K562 (cell line): ENCODE measurements around the gene ZFP64. TPM values are rescaled to one million over a fixed set of nuclear protein-coding genes. Genes with fewer than 3 reads are reported as not detected.
A peak's percentile ranks its signal among the peaks of the same experiment; 100 is the strongest.

Source experiments
- ATAC-seq: fragments of 200-7000 bp; cut with Tn5 transposase; 3 replicates; pipeline ENCODE4 v1.9.1; 2020; ENCODE audit warnings: moderate library complexity
- BruUV-seq: library from RNA; stranded (reverse); fragments of 400-500 nt; replicated peaks from 2 replicates; lab custom pipeline; 2021; lab: Mats Ljungman, UMichigan
- CTCF ChIA-PET: fragments of 300-600 bp; formaldehyde crosslinking; extraction: SDS; loops from one replicate; lab custom pipeline; 2021; ENCODE audit warnings: low intra/inter-chr PET ratio; lab: Yijun Ruan, JAX
- POLR2A ChIA-PET: fragments of 300-600, 350-650 bp; sonication (Branson Sonifier 250); formaldehyde crosslinking; extraction: SDS; loops from one replicate; lab custom pipeline; 2021; ENCODE audit warnings: antibody characterized with exemption, inconsistent platforms; lab: Yijun Ruan, JAX
- DNase-seq, 4 experiments: peaks; one replicate each; pipeline versions ENCODE4 v3.0.0 to v3.0.0-alpha.2; 2011 to 2018; ENCODE audit warnings: low spot score in 3 of 4, mixed read lengths in 3 of 4; ENCODE audit errors: extremely low read depth in 1 of 4
- FAIRE-seq: peaks from 2 replicates; lab custom pipeline; 2011; peaks lifted over from hg19 to GRCh38; lab: Jason Lieb, UNC
- H2AFZ ChIP-seq: 2 replicates; pipeline ENCODE4 v1.6.0; 2011; ENCODE audit warnings: low read depth, low read length, control low read depth, inconsistent platforms
- H3K27ac ChIP-seq: fragments of 200-600 bp; 3 replicates; pipeline ENCODE4 v1.8.0; 2011; ENCODE audit warnings: low read depth, mild to moderate bottlenecking, control low read depth, inconsistent platforms, low read length, moderate library complexity, mixed read lengths; ENCODE audit errors: extremely low read depth
- H3K27me3 ChIP-seq, 2 experiments: fragments of 300-600 bp in 1 of 2; 2 replicates in 1 of 2; 3 replicates in 1 of 2; pipeline versions ENCODE4 v1.6.0 to v1.8.0; 2011; ENCODE audit warnings: inconsistent platforms in 2 of 2, low read length in 2 of 2, mild to moderate bottlenecking in 1 of 2, mixed read lengths in 1 of 2, moderate library complexity in 1 of 2; ENCODE audit not compliant: control insufficient read depth in 2 of 2, insufficient read depth in 2 of 2
- H3K36me3 ChIP-seq: fragments of 300-600 bp; 3 replicates; pipeline ENCODE4 v1.8.0; 2011; ENCODE audit warnings: mild to moderate bottlenecking, low read length, inconsistent platforms; ENCODE audit not compliant: control insufficient read depth, insufficient read depth
- H3K4me1 ChIP-seq, 2 experiments: fragments of 200-600 bp in 1 of 2; replicated peaks in 1 of 2; 2 replicates in 1 of 2; 3 replicates in 1 of 2; pipeline versions ENCODE4 v1.5.1 to v1.8.0; 2011; ENCODE audit warnings: inconsistent platforms in 2 of 2, low read length in 2 of 2, mild to moderate bottlenecking in 1 of 2, mixed read lengths in 1 of 2, moderate library complexity in 1 of 2; ENCODE audit not compliant: control insufficient read depth in 2 of 2, insufficient read depth in 2 of 2
- H3K4me2 ChIP-seq: 2 replicates; pipeline ENCODE4 v1.6.1; 2011; ENCODE audit warnings: low read length, control low read depth, inconsistent platforms, mixed read lengths; ENCODE audit not compliant: insufficient read depth
- H3K4me3 ChIP-seq: fragments of 200-600 bp; sonication (generic), shearing (Covaris generic); 2 replicates; pipeline ENCODE4 v1.5.1; 2016; ENCODE audit warnings: control low read depth, inconsistent platforms
- H3K79me2 ChIP-seq: fragments of 200-600 bp; 3 replicates; pipeline ENCODE4 v1.8.0; 2011; ENCODE audit warnings: low read length, inconsistent platforms; ENCODE audit not compliant: control insufficient read depth, insufficient read depth
- H3K9ac ChIP-seq, 2 experiments: 2 replicates each; pipeline versions ENCODE4 v1.6.0 to v1.6.1; 2011; ENCODE audit warnings: low read depth in 2 of 2, low read length in 2 of 2, control low read depth in 1 of 2, inconsistent platforms in 1 of 2, mild to moderate bottlenecking in 1 of 2, mixed read lengths in 1 of 2; ENCODE audit not compliant: insufficient read depth in 1 of 2
- H3K9me1 ChIP-seq: one replicate; pipeline ENCODE4 v1.6.0; 2011; ENCODE audit warnings: inconsistent platforms, mild to moderate bottlenecking, low read length, moderate library complexity; ENCODE audit not compliant: control insufficient read depth, insufficient read depth
- H3K9me3 ChIP-seq: replicated peaks from 2 replicates; pipeline ENCODE4 v1.5.1; 2011; ENCODE audit warnings: low read depth, low read length, inconsistent platforms; ENCODE audit not compliant: control insufficient read depth, insufficient read depth
- H4K20me1 ChIP-seq: replicated peaks from 2 replicates; pipeline ENCODE4 v1.6.1; 2011; ENCODE audit warnings: low read length, inconsistent platforms, mixed read lengths; ENCODE audit not compliant: control insufficient read depth, insufficient read depth
- ARHGAP35 ChIP-seq: fragments of 450-650 bp; IDR thresholded peaks from 2 replicates; pipeline ENCODE4 v1.6.1; 2018; ENCODE audit not compliant: partially characterized antibody
- BDP1 ChIP-seq: IDR thresholded peaks from 3 replicates; pipeline ENCODE4 v1.6.1; 2011; ENCODE audit not compliant: insufficient read length, insufficient read depth
- FOXK2 ChIP-seq, 2 experiments: fragments of 450-650 bp; IDR thresholded peaks in 1 of 2; conservative IDR thresholded peaks in 1 of 2; 2 replicates each; pipeline ENCODE4 v1.6.1; 2016; ENCODE audit warnings: low read depth in 2 of 2, mild to moderate bottlenecking in 1 of 2
- FUS ChIP-seq: fragments of 200-400 bp; formaldehyde crosslinking; optimal IDR thresholded peaks from 2 replicates; pipeline ENCODE3; 2017; ENCODE audit warnings: low read depth, low read length
- KAT2B ChIP-seq: IDR thresholded peaks from one replicate; pipeline ENCODE4 v1.6.1; 2012; ENCODE audit warnings: low read depth, mild to moderate bottlenecking, control low read depth, inconsistent platforms, low read length, moderate library complexity
- RBBP5 ChIP-seq: fragments of 200-600 bp; sonication (generic); IDR thresholded peaks from 2 replicates; pipeline ENCODE4 v1.6.1; 2012; ENCODE audit warnings: borderline replicate concordance, mild to moderate bottlenecking, low read length, control low read depth, inconsistent platforms; ENCODE audit not compliant: insufficient read depth, poor library complexity, severe bottlenecking
- RBM25 ChIP-seq: fragments of 200-400 bp; formaldehyde crosslinking; IDR thresholded peaks from 2 replicates; pipeline ENCODE4 v1.6.1; 2018; ENCODE audit warnings: low read length, low read depth, moderate library complexity; ENCODE audit not compliant: severe bottlenecking
- TEAD4 ChIP-seq, 2 experiments: sonication (generic) in 1 of 2; formaldehyde crosslinking in 1 of 2; IDR thresholded peaks; 2 replicates each; pipeline versions ENCODE4 v1.6.1 to v1.8.0; 2012 to 2022; ENCODE audit warnings: borderline replicate concordance in 1 of 2, inconsistent platforms in 1 of 2, low read length in 1 of 2, mild to moderate bottlenecking in 1 of 2, missing genetic modification reagents in 1 of 2
- ZFP30 ChIP-seq: fragments of 250-450 bp; sonication (Bioruptor Pico); IDR thresholded peaks from 2 replicates; pipeline ENCODE4 v1.8.0; 2022; ENCODE audit warnings: moderate library complexity, mild to moderate bottlenecking, inconsistent platforms, borderline replicate concordance
- ZFP36 ChIP-seq: fragments of 150-350 bp; IDR thresholded peaks from 2 replicates; pipeline ENCODE4 v1.6.1; 2018; ENCODE audit warnings: low read length, low read depth; ENCODE audit not compliant: partially characterized antibody
- ZNF23 ChIP-seq: fragments of 250-450 bp; sonication (Bioruptor Pico); IDR thresholded peaks from 2 replicates; pipeline ENCODE4 v1.4.0; 2020; ENCODE audit warnings: mild to moderate bottlenecking
- ZNF830 ChIP-seq: fragments of 250-450 bp; sonication (Bioruptor Pico); IDR thresholded peaks from 2 replicates; pipeline ENCODE4 v1.5.0; 2021; ENCODE audit warnings: mild to moderate bottlenecking
- WGBS: fragments of 100-300 bp; shearing (Covaris generic); methylation state at CpG from one replicate; pipeline ENCODE4 v1.1.6; 2016; ENCODE audit warnings: low coverage, mixed read lengths; ENCODE audit not compliant: insufficient coverage; ENCODE audit errors: missing lambda C conversion rate; 5-methylcytosine and 5-hydroxymethylcytosine counted together
- in situ Hi-C: fragments of 300-500 bp; cut with MboI; formaldehyde crosslinking; loops from 4 replicates; pipeline ENCODE4 v1.15.0; 2018; ENCODE audit warnings: inconsistent platforms, mixed read lengths
- intact Hi-C: fragments of 100-400 bp; cut with micrococcal nuclease; formaldehyde crosslinking; loops from 2 replicates; pipeline ENCODE4 v1.14.2; 2022
- polyA plus RNA-seq, 8 experiments: library from polyadenylated mRNA; depleted of rRNA in 4 of 8; stranded (reverse) in 5 of 8; unstranded in 3 of 8; fragments of >200 nt; fragmentation: Nextera tagmentation in 2 of 8; fragmentation: Illumina TruSeq in 1 of 8; extraction: Ambion mirVana in 2 of 8; extraction: Trizol in 1 of 8; gene quantifications; 2 replicates each; pipeline versions ENCODE4 v1.2.1 to v1.2.3, GENCODE V29; 2011 to 2014; ENCODE audit warnings: inconsistent platforms in 1 of 8, missing spikeins in 1 of 8
- total RNA-seq, 7 experiments: library from RNA; depleted of rRNA in 6 of 7; stranded (reverse); fragments of >200 nt in 6 of 7; fragmentation: Illumina TruSeq in 2 of 7; extraction: Trizol in 2 of 7; gene quantifications; 2 replicates each; pipeline versions ENCODE4 v1.2.1 to v1.2.3, GENCODE V29; 2011 to 2021; ENCODE audit warnings: low replicate concordance in 1 of 7
- TF ChIP-seq, protein P1 (sequence below): fragments of 450-650 bp; IDR thresholded peaks from 2 replicates; pipeline ENCODE4 v1.7.1; 2018; ENCODE audit warnings: mild to moderate bottlenecking, low read depth; ENCODE audit not compliant: partially characterized antibody

ZFP64 gene
- total and polyA plus RNA-seq, 9 of the 15 experiments (the other 6 are each of a cell fraction or from before 2014, with no cell fraction given) = 1.4 to 13.4 (median 7.0) TPM

DNA sequence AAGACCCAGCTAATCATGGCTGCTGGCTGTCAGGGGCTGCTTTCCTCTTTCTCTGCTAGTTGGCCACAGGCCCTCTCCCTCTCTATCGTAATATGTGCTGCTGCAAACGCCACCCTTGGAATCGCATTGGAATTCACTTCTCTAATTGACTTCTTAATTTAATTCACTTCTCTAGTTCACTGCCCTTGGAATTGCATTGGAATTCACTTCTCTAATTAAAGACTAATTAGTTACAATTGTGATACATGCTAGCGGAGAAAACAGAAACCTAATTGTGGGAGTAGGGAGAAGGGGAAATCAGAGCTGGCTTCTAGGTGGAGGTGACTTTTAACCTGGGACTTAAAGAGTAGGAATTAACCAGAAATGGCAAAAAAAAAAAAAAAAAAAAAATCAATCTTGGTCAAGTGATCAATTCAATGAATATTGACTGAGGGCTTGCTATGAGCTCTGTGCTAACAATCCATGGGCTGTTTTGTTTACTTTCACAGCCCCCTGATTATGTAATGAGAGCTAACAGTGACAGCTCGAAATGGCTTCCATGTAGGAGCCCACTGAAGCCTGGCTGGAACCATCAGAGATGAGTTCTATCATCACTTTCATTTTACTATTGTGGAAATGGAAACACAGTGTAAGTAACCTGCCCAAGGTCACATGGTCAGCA is 11.3 kb downstream of the ZFP64 start:
- H3K79me2 ChIP-seq = no peaks in the 10 kb centered on the region
- 0 out of 2 replicates have a peak, but pooled peaks cover 2% of the 10 kb centered on the region for H3K9me3 ChIP-seq
- ChIA-PET CTCF (no interaction called here), POLR2A (no interaction called here)
- no peak overlapping the region for H3K4me2 ChIP-seq
- TF ChIP-seq TEAD4 (IDR thresholded peaks at IDR 0.05; ENCODE audit: low read length) = no peak
- no peak for TF ChIP-seq TEAD4 (CRISPR knock-in tag; IDR thresholded peaks at IDR 0.05; ENCODE audit: borderline replicate concordance)
- TF ChIP-seq ZNF830 (CRISPR knock-in tag) = no peak
- TF ChIP-seq FUS = no peak
- TF ChIP-seq RBM25 = peak; percentile 73
- TF ChIP-seq, protein P1, sequence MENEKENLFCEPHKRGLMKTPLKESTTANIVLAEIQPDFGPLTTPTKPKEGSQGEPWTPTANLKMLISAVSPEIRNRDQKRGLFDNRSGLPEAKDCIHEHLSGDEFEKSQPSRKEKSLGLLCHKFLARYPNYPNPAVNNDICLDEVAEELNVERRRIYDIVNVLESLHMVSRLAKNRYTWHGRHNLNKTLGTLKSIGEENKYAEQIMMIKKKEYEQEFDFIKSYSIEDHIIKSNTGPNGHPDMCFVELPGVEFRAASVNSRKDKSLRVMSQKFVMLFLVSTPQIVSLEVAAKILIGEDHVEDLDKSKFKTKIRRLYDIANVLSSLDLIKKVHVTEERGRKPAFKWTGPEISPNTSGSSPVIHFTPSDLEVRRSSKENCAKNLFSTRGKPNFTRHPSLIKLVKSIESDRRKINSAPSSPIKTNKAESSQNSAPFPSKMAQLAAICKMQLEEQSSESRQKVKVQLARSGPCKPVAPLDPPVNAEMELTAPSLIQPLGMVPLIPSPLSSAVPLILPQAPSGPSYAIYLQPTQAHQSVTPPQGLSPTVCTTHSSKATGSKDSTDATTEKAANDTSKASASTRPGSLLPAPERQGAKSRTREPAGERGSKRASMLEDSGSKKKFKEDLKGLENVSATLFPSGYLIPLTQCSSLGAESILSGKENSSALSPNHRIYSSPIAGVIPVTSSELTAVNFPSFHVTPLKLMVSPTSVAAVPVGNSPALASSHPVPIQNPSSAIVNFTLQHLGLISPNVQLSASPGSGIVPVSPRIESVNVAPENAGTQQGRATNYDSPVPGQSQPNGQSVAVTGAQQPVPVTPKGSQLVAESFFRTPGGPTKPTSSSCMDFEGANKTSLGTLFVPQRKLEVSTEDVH = no peak
- no peak for TF ChIP-seq ZFP30 (CRISPR knock-in tag)
- TF ChIP-seq ZNF23 (CRISPR knock-in tag) = no peak
- TF ChIP-seq ZFP36 = peak; percentile 73
- TF ChIP-seq BDP1 = no peak
- no peak for TF ChIP-seq FOXK2 (conservative IDR thresholded peaks at IDR 0.05 in 1 of 2, IDR thresholded peaks at IDR 0.05 in 1 of 2; ENCODE audit: low read depth in 2 of 2)
- TF ChIP-seq KAT2B = no peak
- TF ChIP-seq ARHGAP35 = no peak
- no peak for TF ChIP-seq RBBP5
- 90% methylated on average over 5 of the region's 5 CpGs for WGBS
- in situ Hi-C loops = no loop called here
- ATAC-seq = no peak
- DNase-seq = no peak
- BruUV-seq = no TSS peak
- H3K4me1 ChIP-seq = no peaks in the 10 kb centered on the region
- no peak overlapping the region for H2AFZ ChIP-seq
- H3K27me3 ChIP-seq = no peaks in the 10 kb centered on the region
- no peak overlapping the region for H3K27ac ChIP-seq
- no peak overlapping the region for H3K9ac ChIP-seq
- peaks cover 22% of the 10 kb centered on the region; the same call in 1 of the 3 replicates for H3K36me3 ChIP-seq
- intact Hi-C loops = no loop called here
- H3K4me3 ChIP-seq = no peak overlapping the region
- no peak for FAIRE-seq
- H4K20me1 ChIP-seq = no peaks in the 10 kb centered on the region
- H3K9me1 ChIP-seq = no peaks in the 10 kb centered on the region
